ENCODE data around the gene ALDH1A1. TPM values are rescaled to one million over a fixed set of nuclear protein-coding genes. Genes with fewer than 3 reads are reported as not detected.

Gene ALDH1A1
- total and polyA plus RNA-seq, 2 of the 8 experiments (the other 6 are each of a cell fraction or from before 2014, with no cell fraction given) = 0.50 to 0.82 TPM

DNA sequence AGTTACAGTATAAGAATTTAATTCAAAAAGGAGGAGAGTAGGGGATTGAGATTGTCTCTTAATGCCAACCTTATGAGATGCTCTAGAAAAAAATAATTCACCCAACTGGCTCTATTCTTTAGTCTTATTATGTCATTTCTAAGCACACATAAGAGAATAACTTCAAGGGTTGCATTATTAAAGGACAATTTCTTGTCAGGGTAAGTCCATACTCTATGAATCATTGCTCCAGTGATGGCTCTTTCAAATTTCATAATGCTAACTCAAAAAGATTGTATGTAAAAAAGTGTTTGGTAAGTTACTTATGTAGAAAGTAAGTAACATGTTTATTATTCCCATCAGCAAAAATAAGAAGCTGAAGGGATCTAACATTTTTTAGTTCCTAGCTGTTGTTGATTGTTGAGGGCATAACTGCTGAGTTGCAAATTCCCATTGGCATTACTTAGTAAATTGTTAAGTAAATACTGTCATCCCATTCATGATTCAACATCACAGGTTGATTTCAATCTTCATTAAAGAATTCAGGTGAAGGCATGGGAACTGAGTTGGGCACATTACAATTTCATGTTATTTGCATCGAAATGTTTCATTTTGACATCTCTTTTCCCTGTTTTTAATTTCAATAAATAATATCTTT, 28.6 kb downstream of the ALDH1A1 start:
- CTCF ChIA-PET (ENCODE audit: partially characterized antibody) = interaction anchor here (0.7 kb wide), 1 partner anchor 716 kb away, joined by 3 read pairs; no protein-coding TSS in a partner anchor
- Histone ChIP-seq H3K9me3 (ENCODE audit: insufficient read depth in 2 of 2, low read depth in 1 of 2, low read length in 1 of 2) (no peaks in the 10 kb centered on the region), H3K14ac (ENCODE audit: insufficient read length) (no peak overlapping the region), H4K5ac (ENCODE audit: insufficient read length, low read depth, low read length) (no peak overlapping the region), H3K4me3 (ENCODE audit: extremely low read depth in 1 of 4, insufficient read depth in 2 of 4, low read depth in 3 of 4, low read length in 4 of 4) (no peak overlapping the region), H3K9ac (replicated peaks in 1 of 4; ENCODE audit: extremely low read depth in 1 of 4, low read depth in 3 of 4, low read length in 3 of 4) (no peak overlapping the region), H2BK5ac (ENCODE audit: low read depth, low read length) (no peak overlapping the region), H3K56ac (replicated peaks; ENCODE audit: insufficient read length, low read depth, low read length) (no peak overlapping the region), H3K23ac (ENCODE audit: insufficient read length) (no peak overlapping the region), H4K91ac (replicated peaks; ENCODE audit: insufficient read length, low read length) (no peak overlapping the region), H3K18ac (ENCODE audit: extremely low read depth, low read length) (no peak overlapping the region), H3K27ac (ENCODE audit: low read depth, low read length) (no peak overlapping the region), H3K23me2 (ENCODE audit: low read depth, low read length) (no peaks in the 10 kb centered on the region), H3K4ac (replicated peaks; ENCODE audit: insufficient read length, low read depth, low read length) (no peak overlapping the region), H3K27me3 (replicated peaks in 1 of 4; ENCODE audit: control insufficient read depth in 3 of 4, extremely low read depth in 1 of 4, insufficient read depth in 3 of 4, low read length in 3 of 4) (no peaks in the 10 kb centered on the region), H2BK20ac (ENCODE audit: low read length) (no peak overlapping the region), H4K8ac (ENCODE audit: extremely low read depth, insufficient read depth, low read length) (no peak overlapping the region), H3K4me2 (ENCODE audit: insufficient read depth in 1 of 2, low read depth in 2 of 2, low read length in 2 of 2) (no peak overlapping the region), H2BK120ac (replicated peaks; ENCODE audit: low read depth, low read length) (no peak overlapping the region), H3K4me1 (replicated peaks in 1 of 4; ENCODE audit: control insufficient read depth in 3 of 4, insufficient read depth in 4 of 4, low read length in 3 of 4) (no peaks in the 10 kb centered on the region), H4K20me1 (replicated peaks in 1 of 2; ENCODE audit: control insufficient read depth in 1 of 2, insufficient read depth in 2 of 2, low read length in 2 of 2) (no peaks in the 10 kb centered on the region), H2AK5ac (ENCODE audit: low read depth, low read length) (no peak overlapping the region), H3K79me1 (ENCODE audit: low read depth, low read length) (no peaks in the 10 kb centered on the region), H2BK15ac (ENCODE audit: low read length) (no peak overlapping the region), H2AFZ (ENCODE audit: low read length) (no peak overlapping the region), H2BK12ac (ENCODE audit: low read depth, low read length) (no peak overlapping the region), H3K79me2 (ENCODE audit: control insufficient read depth in 1 of 2, insufficient read depth in 2 of 2, low read length in 2 of 2) (no peaks in the 10 kb centered on the region), H3K36me3 (ENCODE audit: control insufficient read depth in 2 of 4, insufficient read depth in 4 of 4, low read length in 3 of 4) (no peaks in the 10 kb centered on the region)
- no peak for DNase-seq (ENCODE audit: low read depth in 1 of 2, low spot score in 2 of 2)
- FAIRE-seq = no peak
- POLR2A ChIA-PET (ENCODE audit: partially characterized antibody) = no interaction called here
- peak; percentile 14; the same call in 1 of the 2 replicates for TF ChIP-seq MAFK (IDR thresholded peaks at IDR 0.05; ENCODE audit: low read depth, low read length)
- TF ChIP-seq, protein P1, sequence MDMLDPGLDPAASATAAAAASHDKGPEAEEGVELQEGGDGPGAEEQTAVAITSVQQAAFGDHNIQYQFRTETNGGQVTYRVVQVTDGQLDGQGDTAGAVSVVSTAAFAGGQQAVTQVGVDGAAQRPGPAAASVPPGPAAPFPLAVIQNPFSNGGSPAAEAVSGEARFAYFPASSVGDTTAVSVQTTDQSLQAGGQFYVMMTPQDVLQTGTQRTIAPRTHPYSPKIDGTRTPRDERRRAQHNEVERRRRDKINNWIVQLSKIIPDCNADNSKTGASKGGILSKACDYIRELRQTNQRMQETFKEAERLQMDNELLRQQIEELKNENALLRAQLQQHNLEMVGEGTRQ (IDR thresholded peaks at IDR 0.05; ENCODE audit: low read length) = no peak
- 88% methylated on average over 1 of the region's 1 CpG; no CpG with 5 or more reads in 1 of the 2 experiments for WGBS, 2 experiments (ENCODE audit: extremely low coverage in 1 of 2, insufficient coverage in 1 of 2, insufficient read length in 1 of 2, insufficient replicate concordance in 2 of 2, low coverage in 1 of 2, low lambda C conversion rate in 2 of 2, missing lambda C conversion rate in 1 of 2)

Data from H1 (cell line).